Stimulated activated CD4-positive, alpha-beta T cell treated with anti-CD3 and anti-CD28 coated beads, Interleukin-2, amount 100 ng/mL, for 24 hours (primary cell): ENCODE measurements around the gene ERBB2.

Experiments
- DNase-seq, 2 donors: peaks; one replicate each; pipeline ENCODE4 v3.0.0-alpha.2; 2020

Gene ERBB2

DNA sequence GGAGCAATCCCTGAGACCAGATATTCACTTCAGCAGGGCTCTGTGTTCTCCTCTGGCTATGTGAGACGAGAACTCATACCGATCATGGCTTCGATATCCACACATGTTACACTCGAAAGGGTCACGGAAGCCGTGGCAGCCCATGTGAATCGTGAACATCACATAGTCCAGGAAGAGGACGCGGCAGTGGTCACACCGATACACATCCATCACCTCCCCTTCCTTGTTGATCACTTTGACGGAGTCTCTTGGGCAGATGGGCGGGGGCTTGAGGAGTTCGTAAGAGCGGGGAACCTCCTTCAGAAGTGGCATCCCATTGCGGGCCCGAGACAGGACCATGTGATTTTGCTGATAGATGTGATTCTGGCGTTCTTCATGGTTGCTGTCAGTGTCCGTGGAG, 65.9 kb downstream of the ERBB2 start:
- no peak for DNase-seq

DNA sequence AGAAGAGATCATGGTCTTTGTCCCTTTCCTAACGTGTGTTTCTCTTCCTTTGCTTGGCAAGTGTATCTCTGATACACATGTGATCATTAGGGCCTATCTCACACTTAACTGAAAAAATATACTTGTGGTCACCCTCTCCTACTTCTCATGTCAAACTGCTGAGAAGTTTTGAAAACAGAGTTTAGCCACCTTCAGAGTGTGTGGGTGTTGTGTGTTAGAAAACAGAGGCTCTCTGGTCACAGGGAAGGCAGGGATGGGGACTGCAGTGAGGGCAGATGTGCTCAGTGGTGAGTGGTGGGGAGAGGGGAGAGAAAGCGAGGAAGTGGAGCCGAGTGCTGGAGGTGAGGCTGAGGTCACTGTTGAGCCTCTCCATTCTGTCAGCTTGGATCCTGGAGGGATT, 67.3 kb downstream of the ERBB2 start:
- no peak for DNase-seq

DNA sequence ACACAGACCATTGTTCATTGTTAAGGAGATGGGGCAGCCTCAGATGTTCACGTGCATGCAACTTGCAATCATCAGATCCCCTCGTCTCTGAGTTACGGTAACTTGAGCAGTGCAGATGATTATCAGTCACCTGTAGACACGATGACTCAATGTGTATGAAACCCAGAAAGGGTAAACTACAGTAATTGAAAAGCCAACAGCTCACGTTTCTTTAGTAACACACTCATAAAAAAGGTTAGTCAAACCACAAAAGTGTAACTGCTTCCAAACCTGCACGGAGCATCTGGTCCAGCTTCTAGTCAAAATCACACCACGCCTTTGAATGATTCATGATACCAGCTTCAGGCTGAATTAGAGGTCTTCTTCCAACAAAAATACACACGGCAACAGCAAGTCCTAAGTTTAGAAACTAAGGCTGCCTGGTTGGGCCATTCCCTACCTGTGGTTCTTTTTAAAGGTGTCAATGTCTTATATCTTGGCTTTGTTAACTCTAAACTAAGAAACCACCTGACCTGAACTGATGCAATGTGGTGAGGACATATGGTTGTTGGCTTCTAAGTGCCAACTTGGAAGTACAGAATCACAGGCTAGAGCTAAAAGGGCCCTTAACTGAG, 70.2 kb downstream of the ERBB2 start:
- DNase-seq: peak; percentile 55 to 67

DNA sequence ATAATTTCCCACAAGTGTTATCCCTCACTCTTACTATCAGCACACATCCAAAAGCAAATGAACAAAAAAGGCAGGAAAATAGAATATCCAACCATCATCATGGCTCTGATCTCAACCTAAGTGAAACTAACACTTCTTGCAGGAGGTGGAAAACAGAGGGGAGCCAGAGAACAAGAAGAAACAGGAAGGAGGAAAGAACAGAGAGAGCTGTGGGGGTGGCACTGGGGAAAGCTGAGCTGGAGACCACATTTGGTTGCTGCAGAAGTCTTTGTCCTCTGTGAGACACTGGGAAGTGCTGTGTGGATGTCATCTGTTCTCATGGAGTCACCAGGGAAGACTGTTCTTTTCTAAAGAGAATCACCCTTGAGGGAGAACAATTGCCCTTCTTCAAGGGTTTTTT, 72.6 kb downstream of the ERBB2 start:
- DNase-seq: no peak

DNA sequence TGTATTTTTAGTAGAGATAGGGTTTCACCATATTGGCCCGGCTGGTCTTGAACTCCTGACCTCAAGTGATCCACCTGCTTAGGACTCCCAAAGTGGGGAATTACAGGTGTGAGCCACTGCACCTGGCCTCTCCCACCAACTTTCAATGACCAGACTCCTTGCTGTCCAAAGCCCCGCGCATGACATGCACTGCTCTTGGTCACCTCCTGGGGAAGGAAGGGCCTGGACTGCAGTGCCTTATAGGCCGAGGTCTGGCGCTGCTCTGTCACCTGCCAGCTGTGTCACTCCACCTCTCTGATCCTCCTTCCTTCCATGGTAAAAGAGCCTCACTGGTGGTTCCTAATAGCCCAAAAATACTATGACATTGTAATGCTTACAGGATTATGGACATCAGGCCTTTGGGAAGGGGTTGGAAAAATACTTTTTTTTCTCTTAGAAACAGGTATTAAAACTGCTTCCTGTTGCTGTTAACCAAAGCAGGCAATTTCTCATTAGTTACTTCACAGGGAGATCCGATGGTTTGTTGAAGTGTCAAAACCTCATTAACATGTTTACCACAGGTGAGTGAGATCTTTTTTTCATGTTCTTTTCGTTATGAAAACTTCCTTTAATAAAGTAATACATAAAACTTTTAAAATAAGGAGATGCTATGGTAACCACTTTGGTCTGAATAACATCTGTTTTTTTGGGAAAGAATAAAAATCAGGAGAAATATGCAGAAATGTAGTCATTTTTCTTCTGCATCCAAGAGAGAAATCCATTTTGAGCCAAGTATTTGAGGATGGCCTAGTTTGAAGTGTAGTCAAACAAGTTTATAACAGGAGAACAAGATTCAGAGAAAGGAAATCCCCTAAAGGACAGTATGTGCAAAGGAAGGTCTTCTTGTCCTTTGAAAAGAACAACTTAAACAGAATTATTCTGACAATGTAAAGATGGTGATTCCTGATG, 73.4 kb downstream of the ERBB2 start:
- DNase-seq: no peak

DNA sequence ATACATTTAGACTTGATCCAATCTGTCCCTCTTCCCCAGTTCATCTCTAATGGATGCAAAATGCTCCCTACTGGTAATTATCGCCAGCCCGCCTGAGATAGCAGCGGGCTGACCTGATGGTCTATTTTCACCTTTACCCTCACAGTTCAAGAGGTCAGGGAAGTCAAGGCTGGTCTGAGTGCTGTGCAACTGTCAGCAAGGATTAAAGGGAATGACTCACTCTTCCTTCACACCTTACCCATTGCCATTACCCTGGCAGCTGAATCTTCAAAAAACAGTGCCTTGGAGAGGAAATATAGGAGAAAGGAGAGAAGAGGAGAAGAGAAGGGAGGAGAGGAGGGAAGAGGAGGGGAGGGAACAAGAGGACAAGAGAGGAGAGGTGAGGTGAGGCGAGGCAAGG, 74.2 kb downstream of the ERBB2 start:
- DNase-seq: no peak

DNA sequence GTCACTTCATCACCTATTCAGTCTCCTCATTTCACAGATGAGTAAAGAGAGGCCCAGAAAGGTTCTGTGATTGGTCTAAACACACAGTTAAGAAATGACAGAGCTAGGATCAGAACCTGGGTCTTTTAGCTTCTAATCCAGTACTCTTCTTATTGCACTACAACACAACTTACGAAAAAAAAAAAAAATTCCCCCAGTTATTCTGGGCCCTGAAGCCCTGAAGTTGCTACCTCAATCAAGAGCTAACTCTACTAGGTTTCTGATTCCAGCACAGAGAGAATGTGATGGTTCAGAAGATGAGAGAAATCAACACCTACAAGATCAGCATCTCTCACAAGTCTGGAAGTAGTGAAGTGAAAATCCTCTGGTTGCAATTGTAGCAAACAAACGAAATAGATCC, 75.2 kb downstream of the ERBB2 start:
- no peak for DNase-seq

DNA sequence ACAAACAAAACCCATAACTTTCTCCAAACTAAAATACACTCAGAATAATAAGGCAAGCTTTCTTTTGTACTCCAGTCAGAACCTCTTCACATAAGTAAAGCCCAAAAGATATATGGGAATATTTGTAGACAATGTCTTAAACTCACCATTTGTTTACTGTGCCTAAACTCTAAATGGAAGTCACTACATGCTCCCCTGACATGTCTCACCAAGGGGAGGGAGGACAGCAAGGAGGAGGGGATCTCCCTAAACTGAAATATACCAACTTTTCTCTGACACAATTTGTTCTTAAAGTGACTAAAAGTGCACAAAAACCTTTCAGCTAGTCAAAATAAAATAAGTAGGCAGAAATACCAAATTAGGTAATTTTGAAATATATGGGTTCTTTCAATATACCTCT, 76.4 kb downstream of the ERBB2 start:
- no peak for DNase-seq

DNA sequence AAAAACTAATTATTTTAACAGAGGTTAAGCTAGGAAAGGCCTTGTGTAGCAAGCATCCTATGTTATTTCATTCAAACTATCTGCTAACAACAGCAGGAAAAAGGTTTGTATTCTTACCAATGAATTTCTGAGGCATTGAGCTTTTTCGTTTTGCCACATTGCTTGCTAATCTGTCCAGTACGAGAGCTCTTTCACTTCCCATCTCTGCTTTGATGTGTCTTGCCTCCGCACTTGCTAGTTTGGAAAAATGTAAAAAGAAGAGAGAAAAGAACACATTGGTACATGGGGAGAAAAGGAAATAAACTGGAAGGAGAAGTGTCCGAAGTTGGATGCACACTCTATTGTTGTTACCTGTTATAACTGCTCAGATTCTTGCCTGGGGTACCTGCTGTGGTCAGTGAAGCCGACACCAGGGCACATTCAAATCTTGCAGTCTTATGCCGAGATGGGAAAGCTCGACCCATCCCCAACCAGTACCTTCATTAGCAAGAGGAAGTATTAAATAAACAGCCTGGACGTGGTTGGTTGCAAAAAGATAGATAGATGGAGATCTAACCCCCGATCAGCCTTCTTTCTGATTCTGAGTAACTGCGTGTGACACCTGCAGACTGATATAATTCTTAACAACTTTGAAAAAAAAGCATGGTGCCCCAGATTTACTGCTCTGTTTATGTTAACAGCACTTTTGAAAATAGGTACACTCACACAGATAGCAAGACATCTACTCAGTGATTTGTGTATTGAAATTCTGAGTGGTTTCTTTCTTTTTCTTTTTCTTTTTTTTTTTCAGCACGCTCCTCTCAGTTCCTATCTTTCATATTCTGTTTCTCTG, 77.9 kb downstream of the ERBB2 start:
- DNase-seq: no peak
